GM20000 (cell line): ENCODE data around the gene CDKL2.
"Not testable (repeated sequence)": the region's sequence is repeated elsewhere in the genome, so short reads cannot be mapped to it uniquely, and the experiment has no call there.

Experiments
- DNase-seq: peaks from one replicate; pipeline ENCODE4 v3.0.0; 2012; ENCODE audit warnings: low spot score
- TF ChIP-seq, protein P1 (sequence below): IDR thresholded peaks from 2 replicates; pipeline ENCODE4 v1.5.1; 2012; ENCODE audit warnings: mild to moderate bottlenecking, control low read depth; ENCODE audit errors: extremely low read depth, missing control alignments

Gene CDKL2

DNA sequence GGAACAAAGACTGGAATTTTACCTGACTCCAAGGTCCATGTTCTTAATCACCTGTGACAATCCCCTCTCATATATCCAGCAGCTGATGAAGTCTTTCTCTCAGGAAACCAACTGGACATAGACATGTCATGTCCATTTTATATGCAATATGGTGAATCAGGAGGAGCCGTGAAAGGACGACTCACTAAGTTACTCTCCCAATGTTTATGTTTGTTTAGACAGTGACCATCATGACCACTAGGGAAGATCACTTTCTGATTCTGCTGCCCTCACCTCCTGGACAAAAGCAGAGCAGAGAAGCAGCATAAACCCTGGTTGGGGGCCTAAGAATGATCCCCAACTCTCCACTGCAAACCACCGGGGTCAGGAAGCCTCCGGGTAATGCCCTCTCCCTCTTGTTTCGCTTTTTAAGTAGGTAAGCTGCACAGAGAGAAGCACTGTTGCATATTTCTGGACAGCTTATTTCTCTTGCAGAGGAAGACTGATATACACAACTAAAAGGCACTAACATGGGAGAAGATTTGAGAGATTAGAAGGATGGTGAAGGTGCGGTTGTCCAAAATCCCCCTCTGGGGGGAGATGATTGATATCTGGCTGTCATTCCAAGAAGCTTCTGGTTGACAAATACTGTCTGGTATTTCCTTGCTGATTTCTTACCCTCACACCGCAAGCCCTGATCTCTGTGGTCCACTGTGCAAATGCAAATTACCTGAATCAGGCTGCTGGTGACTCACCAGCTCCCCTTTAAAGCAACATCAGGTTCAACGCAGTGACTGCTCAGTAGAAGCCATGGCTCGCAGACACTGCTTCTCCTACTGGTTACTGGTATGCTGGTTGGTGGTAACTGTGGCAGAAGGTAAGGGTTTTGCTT is 74.8 kb downstream of the CDKL2 start, which contains the start of gene ODAPH:
TSS of gene ODAPH (plus strand) at position 773 of the 871 bp plus-strand sequence. CDS start at position 790, 17 bp downstream.
- TF ChIP-seq, protein P1, sequence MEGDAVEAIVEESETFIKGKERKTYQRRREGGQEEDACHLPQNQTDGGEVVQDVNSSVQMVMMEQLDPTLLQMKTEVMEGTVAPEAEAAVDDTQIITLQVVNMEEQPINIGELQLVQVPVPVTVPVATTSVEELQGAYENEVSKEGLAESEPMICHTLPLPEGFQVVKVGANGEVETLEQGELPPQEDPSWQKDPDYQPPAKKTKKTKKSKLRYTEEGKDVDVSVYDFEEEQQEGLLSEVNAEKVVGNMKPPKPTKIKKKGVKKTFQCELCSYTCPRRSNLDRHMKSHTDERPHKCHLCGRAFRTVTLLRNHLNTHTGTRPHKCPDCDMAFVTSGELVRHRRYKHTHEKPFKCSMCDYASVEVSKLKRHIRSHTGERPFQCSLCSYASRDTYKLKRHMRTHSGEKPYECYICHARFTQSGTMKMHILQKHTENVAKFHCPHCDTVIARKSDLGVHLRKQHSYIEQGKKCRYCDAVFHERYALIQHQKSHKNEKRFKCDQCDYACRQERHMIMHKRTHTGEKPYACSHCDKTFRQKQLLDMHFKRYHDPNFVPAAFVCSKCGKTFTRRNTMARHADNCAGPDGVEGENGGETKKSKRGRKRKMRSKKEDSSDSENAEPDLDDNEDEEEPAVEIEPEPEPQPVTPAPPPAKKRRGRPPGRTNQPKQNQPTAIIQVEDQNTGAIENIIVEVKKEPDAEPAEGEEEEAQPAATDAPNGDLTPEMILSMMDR, result no peak

DNA sequence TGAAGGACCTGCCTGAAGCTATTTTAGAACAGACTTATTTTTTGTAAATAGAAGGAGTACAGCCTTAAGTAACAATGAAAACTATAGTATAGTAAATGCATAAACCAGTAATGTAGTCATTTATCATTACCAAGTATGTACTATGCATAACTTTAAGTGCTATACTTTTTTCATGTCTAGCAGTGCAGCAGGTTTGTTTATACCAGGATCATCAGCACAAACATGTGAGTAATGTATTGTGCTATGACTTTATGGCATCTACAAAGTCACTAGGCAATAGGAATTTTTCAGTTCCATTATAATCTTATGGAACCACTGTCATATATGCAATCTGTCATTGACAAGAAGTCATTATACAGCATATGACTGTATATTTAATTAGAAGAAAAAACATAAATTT is 77.9 kb downstream of the CDKL2 start:
- DNase-seq, result no peak
- TF ChIP-seq, protein P1, result no peak

More for the DNA sequence above, 74.8 kb downstream of the CDKL2 start, which contains the start of gene ODAPH:
- peak; percentile 53 for DNase-seq

DNA sequence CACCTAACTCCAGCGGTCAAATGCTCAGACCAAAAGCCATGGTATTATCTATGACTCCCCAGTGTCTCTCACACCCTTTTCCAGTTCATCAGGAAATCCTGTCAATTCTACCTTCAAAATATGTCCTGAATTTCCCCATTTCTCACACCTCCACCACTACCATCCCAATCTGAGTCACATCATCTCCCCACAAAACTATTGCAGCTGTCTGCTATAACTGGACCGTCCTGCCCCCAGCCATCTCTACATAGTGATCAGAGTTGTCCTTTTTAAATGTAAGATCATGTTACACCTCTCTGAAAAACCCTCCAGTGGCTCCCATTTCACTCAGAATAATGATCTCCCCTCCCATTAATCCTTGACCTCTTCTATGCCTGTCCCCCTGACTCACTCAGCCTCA is 81.3 kb downstream of the CDKL2 start:
- no peak for DNase-seq
- TF ChIP-seq, protein P1, result no peak

DNA sequence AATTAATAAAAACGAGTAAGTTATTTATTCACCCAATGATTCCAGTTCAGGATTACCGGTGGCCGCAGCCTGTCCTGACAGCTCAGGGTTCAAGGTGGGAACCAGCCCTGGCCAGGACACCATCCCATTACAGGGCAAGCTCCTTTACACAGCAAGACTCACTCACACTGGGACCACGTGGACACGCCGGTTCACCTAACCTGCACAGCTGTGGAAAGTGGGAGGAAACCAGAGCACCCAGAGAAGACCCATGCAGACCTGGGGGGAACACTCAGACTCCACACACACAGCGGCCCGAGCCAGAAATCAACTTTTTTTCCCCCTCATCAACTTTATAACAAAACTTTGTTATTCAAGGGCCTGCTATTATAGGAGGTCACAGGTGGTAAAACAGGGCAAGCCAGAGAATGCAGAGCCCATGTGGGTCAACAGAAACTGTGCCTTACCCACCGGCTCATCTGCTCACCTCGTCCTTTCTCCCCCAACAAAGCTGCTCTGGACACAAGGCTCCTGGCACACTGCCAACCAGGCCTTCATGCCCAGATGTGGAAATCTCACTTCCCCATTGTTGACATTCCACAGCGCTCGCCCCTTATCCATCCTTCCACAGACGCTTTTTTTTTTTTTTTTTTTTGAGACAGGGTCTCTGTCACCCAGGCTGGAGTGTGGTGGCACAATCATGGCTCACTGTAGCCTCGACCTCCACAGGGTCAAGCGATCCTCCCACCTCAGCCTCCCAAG is 82.5 kb downstream of the CDKL2 start:
- TF ChIP-seq, protein P1, result no peak
- no peak for DNase-seq

DNA sequence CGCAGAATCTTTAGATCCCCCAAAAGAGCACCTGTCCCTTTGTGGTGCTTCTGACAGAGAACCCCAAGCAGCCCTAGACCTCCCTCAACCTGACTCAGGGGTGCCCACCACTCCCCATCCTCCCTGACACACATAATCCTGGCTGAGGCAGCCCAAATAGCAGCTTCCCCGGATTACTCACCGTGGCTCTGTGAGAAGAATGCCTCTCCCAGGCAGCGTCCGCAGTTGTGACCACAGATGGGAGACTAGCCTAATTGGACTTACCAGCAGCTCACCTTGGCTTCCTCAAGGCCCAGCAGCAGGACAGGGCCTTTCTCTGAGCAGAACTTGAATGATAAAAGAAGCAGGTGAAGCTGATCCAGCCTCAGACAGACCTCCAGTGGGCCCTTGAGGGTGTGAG is 84.8 kb downstream of the CDKL2 start:
- TF ChIP-seq, protein P1, result no peak
- DNase-seq, result no peak

DNA sequence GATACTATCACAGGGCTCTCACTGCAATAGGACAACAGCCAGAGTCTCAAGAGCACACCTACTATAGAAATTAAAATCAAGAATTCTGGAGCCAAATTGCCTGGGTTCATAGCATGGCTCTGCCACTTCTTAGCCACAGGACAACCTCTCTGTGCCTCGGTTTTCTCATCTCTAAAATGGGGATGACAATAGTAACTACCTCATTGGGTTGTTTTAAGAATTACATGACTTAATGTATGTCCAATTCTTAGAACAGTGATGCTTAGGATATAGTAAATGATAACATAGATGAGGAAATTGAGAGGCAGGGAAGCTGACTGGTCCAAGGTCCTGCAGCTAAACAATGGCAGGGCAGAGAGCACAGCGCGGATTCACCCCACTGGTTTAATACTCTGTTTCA is 85.5 kb downstream of the CDKL2 start:
- no peak for DNase-seq
- TF ChIP-seq, protein P1, result no peak

DNA sequence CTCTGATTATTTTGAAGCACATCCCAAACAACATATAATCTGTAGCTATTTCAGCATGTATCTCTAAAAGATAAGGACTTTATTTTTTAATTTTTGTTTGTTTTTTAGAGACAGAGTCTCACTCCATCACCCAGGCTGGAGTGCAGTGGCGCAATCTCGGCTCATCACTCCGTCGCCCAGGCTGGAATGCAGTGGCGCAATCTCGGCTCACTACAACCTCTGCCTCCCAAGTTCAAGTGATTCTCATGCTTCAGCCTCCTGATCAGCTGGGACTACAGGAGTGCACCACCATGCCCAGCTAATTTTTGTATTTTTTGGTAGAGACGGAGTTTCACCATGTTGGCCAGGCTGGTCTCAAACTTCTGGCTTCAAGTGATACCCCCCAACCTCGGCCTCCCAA is 86.1 kb downstream of the CDKL2 start:
- DNase-seq, result not testable (repeated sequence)
